Hematopoietic multipotent progenitor cell (in vitro differentiated cells): ENCODE results near the gene DOLPP1. TPM values are rescaled to one million over a fixed set of nuclear protein-coding genes. Genes with fewer than 3 reads are reported as not detected.
"Not testable (repeated sequence)": the region's sequence is repeated elsewhere in the genome, so short reads cannot be mapped to it uniquely, and the experiment has no call there.

Experiments
- DNase-seq, 3 donors: peaks; one replicate each; pipeline ENCODE4 v3.0.0-alpha.2; 2011 to 2015; ENCODE audit warnings: low read depth in 2 of 3, low spot score in 2 of 3
- total RNA-seq: library from RNA; depleted of rRNA; stranded (reverse); fragments of >200 nt; gene quantifications from one replicate; pipeline ENCODE4 v1.2.3, GENCODE V29; 2012

Gene DOLPP1
- 15.3 TPM for total RNA-seq

GRCh38 chr9:129080601-129081387 lies at the start of gene DOLPP1:
TSS of gene DOLPP1 (plus strand) at chr9:129081111. CDS start at chr9:129081132, 21 bp downstream.
- DNase-seq: peak; percentile 95 to 100 (median 100)

- DNase-seq: no peak
Observed at GRCh38 chr9:129031514-129031913, 49.4 kb upstream of the DOLPP1 start.

GRCh38 chr9:129032541-129033159 lies 48.3 kb upstream of the DOLPP1 start:
- DNase-seq: no peak

- DNase-seq: no peak
Observed at GRCh38 chr9:129033216-129033615, 47.7 kb upstream of the DOLPP1 start.

- not testable (repeated sequence) for DNase-seq
Observed at GRCh38 chr9:129035838-129036237, 45.1 kb upstream of the DOLPP1 start.

GRCh38 chr9:129036241-129036922 lies 44.5 kb upstream of the DOLPP1 start, which contains the start of gene MIGA2:
TSS of gene MIGA2 (plus strand) at chr9:129036626. CDS start at chr9:129040595, 3,969 bp downstream.
- peak; percentile 80 to 99 (median 99) for DNase-seq

GRCh38 chr9:129036923-129037766 lies 43.8 kb upstream of the DOLPP1 start:
- no peak for DNase-seq

- DNase-seq: no peak
Observed at GRCh38 chr9:129037767-129038098, 43.2 kb upstream of the DOLPP1 start.

GRCh38 chr9:129038109-129038852 lies 42.6 kb upstream of the DOLPP1 start:
- no peak for DNase-seq

GRCh38 chr9:129040113-129040643 lies 40.7 kb upstream of the DOLPP1 start:
- no peak for DNase-seq

- DNase-seq: no peak
Observed at GRCh38 chr9:129042016-129042415, 38.9 kb upstream of the DOLPP1 start.

- DNase-seq: no peak
Observed at GRCh38 chr9:129052592-129052991, 28.3 kb upstream of the DOLPP1 start.

- DNase-seq: no peak
Observed at GRCh38 chr9:129053020-129053419, 27.9 kb upstream of the DOLPP1 start.

- DNase-seq: no peak
Observed at GRCh38 chr9:129054163-129054851, 26.6 kb upstream of the DOLPP1 start.

GRCh38 chr9:129058965-129059795 lies 21.7 kb upstream of the DOLPP1 start:
- no peak for DNase-seq

GRCh38 chr9:129059796-129060785 lies 20.8 kb upstream of the DOLPP1 start:
- no peak for DNase-seq

GRCh38 chr9:129060991-129061390 lies 19.9 kb upstream of the DOLPP1 start:
- no peak for DNase-seq
